ENCODE data around the gene PLPPR1.

GRCh38 chr9:101271102-101271501 lies 242.6 kb downstream of the PLPPR1 start:
- TF ChIP-seq POLR2AphosphoS5 (IDR thresholded peaks at IDR 0.05; ENCODE audit: low read depth) (no peak), CTCF (conservative IDR thresholded peaks at IDR 0.05; ENCODE audit: low read depth in 2 of 2) (no peak), EZH2phosphoT487 (IDR thresholded peaks at IDR 0.05; ENCODE audit: unreplicated experiment) (no peak), JUNB (IDR thresholded peaks at IDR 0.05; ENCODE audit: unreplicated experiment) (no peak)

All from GM23338 (cell line).